Measurements from ENCODE around the gene NEGR1.

NEGR1 gene

GRCh38 chr1:72015006-72015405, 267.3 kb downstream of the NEGR1 start:
- DNase-seq, result no peak

- no peak for DNase-seq
Observed at GRCh38 chr1:72013161-72013560, 269.2 kb downstream of the NEGR1 start.

- DNase-seq, result no peak
Observed at GRCh38 chr1:72011721-72012120, 270.6 kb downstream of the NEGR1 start.

- DNase-seq, result no peak
Observed at GRCh38 chr1:72010094-72010431, 272.3 kb downstream of the NEGR1 start.

GRCh38 chr1:72009173-72010093, 272.9 kb downstream of the NEGR1 start:
- no peak for DNase-seq

- DNase-seq, result no peak
Observed at GRCh38 chr1:72007312-72007711, 275.0 kb downstream of the NEGR1 start.

- DNase-seq, result no peak
Observed at GRCh38 chr1:72006092-72006491, 276.2 kb downstream of the NEGR1 start.

GRCh38 chr1:72003092-72003491, 279.2 kb downstream of the NEGR1 start:
- DNase-seq, result no peak

- DNase-seq, result no peak
Observed at GRCh38 chr1:72000809-72001208, 281.5 kb downstream of the NEGR1 start.

GRCh38 chr1:71994646-71995045, 287.7 kb downstream of the NEGR1 start:
- DNase-seq, result no peak

- DNase-seq, result no peak
Observed at GRCh38 chr1:71987181-71987580, 295.2 kb downstream of the NEGR1 start.

GRCh38 chr1:71986160-71986559, 296.2 kb downstream of the NEGR1 start:
- DNase-seq, result no peak

GRCh38 chr1:71980556-71980955, 301.8 kb downstream of the NEGR1 start:
- DNase-seq, result no peak

- DNase-seq, result no peak
Observed at GRCh38 chr1:71979882-71980281, 302.5 kb downstream of the NEGR1 start.

GRCh38 chr1:71967670-71968069, 314.7 kb downstream of the NEGR1 start:
- DNase-seq, result no peak

GRCh38 chr1:71964188-71964587, 318.2 kb downstream of the NEGR1 start:
- DNase-seq, result no peak

GRCh38 chr1:71956613-71957285, 325.6 kb downstream of the NEGR1 start:
- no peak for DNase-seq

- no peak for DNase-seq
Observed at GRCh38 chr1:71950579-71950978, 331.8 kb downstream of the NEGR1 start.

- no peak for DNase-seq
Observed at GRCh38 chr1:71949681-71950080, 332.7 kb downstream of the NEGR1 start.

- no peak for DNase-seq
Observed at GRCh38 chr1:71948561-71948960, 333.8 kb downstream of the NEGR1 start.

GRCh38 chr1:71944006-71944405, 338.3 kb downstream of the NEGR1 start:
- no peak for DNase-seq

- no peak for DNase-seq
Observed at GRCh38 chr1:71940261-71940660, 342.1 kb downstream of the NEGR1 start.

GRCh38 chr1:71930511-71930910, 351.8 kb downstream of the NEGR1 start:
- no peak for DNase-seq

GRCh38 chr1:71921935-71922559, 360.3 kb downstream of the NEGR1 start:
- DNase-seq, result no peak

Measured in NCI-H1092 (cell line).